ENCODE results near the gene RDX.

DNA sequence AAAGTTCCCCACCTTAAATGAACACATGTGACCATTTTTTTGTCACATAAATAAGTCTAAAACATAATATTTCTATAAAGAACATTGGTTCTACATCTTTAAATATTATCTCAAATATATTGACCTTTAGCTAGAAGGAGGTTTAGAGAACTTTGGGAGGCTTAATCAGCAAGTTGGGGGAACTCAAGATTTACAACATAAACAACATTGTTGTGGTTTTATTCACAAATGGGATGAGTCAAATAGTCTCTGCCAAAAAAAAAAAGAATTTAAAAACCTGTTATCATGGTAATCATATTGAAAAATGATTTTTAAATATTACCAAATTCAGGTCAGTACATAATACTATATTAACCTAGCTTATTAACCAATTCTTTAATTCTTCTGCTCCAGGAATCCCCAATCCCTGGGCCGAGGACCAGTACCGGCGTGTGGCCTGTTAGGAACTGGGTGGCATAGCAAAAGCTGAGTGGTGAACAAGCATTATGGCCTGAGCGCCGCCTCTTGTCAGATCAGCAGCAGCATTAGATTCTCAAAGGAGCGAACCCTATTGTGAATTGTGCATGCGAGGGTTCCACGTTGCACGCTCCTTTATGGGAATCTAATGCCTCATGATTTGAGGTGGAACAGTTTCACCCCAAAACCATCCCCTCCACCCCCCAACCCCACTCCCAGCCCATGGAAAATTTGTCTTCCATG, 98.2 kb downstream of the RDX start:
- TF ChIP-seq, protein P1, sequence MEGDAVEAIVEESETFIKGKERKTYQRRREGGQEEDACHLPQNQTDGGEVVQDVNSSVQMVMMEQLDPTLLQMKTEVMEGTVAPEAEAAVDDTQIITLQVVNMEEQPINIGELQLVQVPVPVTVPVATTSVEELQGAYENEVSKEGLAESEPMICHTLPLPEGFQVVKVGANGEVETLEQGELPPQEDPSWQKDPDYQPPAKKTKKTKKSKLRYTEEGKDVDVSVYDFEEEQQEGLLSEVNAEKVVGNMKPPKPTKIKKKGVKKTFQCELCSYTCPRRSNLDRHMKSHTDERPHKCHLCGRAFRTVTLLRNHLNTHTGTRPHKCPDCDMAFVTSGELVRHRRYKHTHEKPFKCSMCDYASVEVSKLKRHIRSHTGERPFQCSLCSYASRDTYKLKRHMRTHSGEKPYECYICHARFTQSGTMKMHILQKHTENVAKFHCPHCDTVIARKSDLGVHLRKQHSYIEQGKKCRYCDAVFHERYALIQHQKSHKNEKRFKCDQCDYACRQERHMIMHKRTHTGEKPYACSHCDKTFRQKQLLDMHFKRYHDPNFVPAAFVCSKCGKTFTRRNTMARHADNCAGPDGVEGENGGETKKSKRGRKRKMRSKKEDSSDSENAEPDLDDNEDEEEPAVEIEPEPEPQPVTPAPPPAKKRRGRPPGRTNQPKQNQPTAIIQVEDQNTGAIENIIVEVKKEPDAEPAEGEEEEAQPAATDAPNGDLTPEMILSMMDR (conservative IDR thresholded peaks at IDR 0.05; ENCODE audit: low read length) = no peak
- no peak for TF ChIP-seq EZH2phosphoT487 (IDR thresholded peaks at IDR 0.05; ENCODE audit: borderline replicate concordance, low read depth, low read length)

Measured in OCI-LY7 (cell line).